BJ (cell line): Measurements from ENCODE around the gene CUEDC2. TPM values are rescaled to one million over a fixed set of nuclear protein-coding genes. Genes with fewer than 3 reads are reported as not detected.

Experiments used
- CTCF ChIA-PET: fragments of 350-600 bp; formaldehyde crosslinking; extraction: SDS; loops from one replicate; lab custom pipeline; 2021; ENCODE audit warnings: antibody characterized with exemption, inconsistent platforms; lab: Yijun Ruan, JAX
- POLR2A ChIA-PET: fragments of 300-600 bp; sonication (Branson Sonifier 250); formaldehyde crosslinking; extraction: SDS; loops from one replicate; lab custom pipeline; 2021; ENCODE audit warnings: antibody characterized with exemption; lab: Charles Lee
- DNase-seq: peaks from one replicate; pipeline ENCODE4 v3.0.0-alpha.2; 2011; ENCODE audit warnings: low read depth
- H3K27me3 ChIP-seq: 2 replicates; pipeline ENCODE4 v1.6.0; 2011; ENCODE audit warnings: low read length; ENCODE audit not compliant: control insufficient read depth, insufficient read depth
- H3K36me3 ChIP-seq: 2 replicates; pipeline ENCODE4 v1.5.1; 2011; ENCODE audit warnings: low read length; ENCODE audit not compliant: control insufficient read depth, insufficient read depth
- H3K4me3 ChIP-seq: 2 replicates; pipeline ENCODE4 v1.5.1; 2011; ENCODE audit warnings: low read depth, mild to moderate bottlenecking, control low read depth, low read length
- polyA plus RNA-seq: library from polyadenylated mRNA; depleted of rRNA; stranded (reverse); fragments of >200 nt; gene quantifications from 2 replicates; pipeline ENCODE4 v1.2.3, GENCODE V29; 2011
- TF ChIP-seq, protein P1 (sequence below): IDR thresholded peaks from 2 replicates; pipeline ENCODE4 v1.5.1; 2011; ENCODE audit warnings: low read depth, mild to moderate bottlenecking, control low read depth, inconsistent platforms, low read length, moderate library complexity; ENCODE audit not compliant: insufficient read depth

Gene CUEDC2
- polyA plus RNA-seq, 1 experiment, result 74.4 TPM

DNA sequence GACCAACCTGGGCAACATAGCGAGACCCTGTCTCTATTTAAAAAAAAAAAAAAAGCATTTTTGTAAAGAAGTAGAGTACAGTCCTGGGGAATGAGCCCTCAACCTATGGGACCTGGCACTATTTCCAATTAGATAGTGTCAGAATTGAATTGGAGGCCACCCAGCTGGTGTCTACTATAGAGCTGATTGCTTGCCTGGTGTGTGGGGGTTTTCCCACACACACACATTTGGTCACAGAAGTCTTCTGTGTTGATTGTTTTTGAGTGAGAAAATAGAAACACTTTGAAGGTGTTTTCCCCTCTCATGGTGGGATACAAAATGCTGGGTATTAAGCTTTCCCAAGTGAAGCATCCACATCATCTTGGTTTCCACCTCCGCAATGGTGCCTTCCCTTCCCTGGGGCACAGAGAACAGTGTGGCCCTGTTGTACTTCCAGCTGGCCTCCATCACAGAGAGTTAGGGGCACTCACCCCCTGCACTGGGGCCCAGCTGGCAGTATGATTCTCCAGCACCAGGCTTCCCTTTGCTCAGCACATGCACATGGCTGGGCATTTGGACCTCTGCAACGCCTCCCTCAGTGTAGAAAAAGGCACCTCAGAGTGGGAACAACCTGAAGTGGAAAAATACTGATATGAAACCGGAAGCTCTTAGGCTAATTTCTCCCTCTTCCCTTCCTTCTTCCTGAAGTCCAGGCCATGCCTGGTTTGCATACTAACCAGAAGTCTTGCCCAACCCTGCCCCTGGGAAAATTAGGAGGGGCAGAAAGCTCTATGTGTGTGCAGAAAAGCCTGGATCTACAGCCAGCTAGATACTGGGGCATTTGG, 47.6 kb downstream of the CUEDC2 start:
- peaks cover 20% of the 10 kb centered on the region for H3K36me3 ChIP-seq
- H3K27me3 ChIP-seq, result no peaks in the 10 kb centered on the region
- no peak for DNase-seq
- no peak overlapping the region for H3K4me3 ChIP-seq
- POLR2A ChIA-PET, result no interaction called here
- TF ChIP-seq, protein P1, sequence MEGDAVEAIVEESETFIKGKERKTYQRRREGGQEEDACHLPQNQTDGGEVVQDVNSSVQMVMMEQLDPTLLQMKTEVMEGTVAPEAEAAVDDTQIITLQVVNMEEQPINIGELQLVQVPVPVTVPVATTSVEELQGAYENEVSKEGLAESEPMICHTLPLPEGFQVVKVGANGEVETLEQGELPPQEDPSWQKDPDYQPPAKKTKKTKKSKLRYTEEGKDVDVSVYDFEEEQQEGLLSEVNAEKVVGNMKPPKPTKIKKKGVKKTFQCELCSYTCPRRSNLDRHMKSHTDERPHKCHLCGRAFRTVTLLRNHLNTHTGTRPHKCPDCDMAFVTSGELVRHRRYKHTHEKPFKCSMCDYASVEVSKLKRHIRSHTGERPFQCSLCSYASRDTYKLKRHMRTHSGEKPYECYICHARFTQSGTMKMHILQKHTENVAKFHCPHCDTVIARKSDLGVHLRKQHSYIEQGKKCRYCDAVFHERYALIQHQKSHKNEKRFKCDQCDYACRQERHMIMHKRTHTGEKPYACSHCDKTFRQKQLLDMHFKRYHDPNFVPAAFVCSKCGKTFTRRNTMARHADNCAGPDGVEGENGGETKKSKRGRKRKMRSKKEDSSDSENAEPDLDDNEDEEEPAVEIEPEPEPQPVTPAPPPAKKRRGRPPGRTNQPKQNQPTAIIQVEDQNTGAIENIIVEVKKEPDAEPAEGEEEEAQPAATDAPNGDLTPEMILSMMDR, result no peak
- CTCF ChIA-PET, result interaction anchor here (0.7 to 12.3 kb wide), 16 partner anchors 9 to 262 kb away, joined by 3 to 91 read pairs (median 4); partner anchors contain the start of gene NFKB2

DNA sequence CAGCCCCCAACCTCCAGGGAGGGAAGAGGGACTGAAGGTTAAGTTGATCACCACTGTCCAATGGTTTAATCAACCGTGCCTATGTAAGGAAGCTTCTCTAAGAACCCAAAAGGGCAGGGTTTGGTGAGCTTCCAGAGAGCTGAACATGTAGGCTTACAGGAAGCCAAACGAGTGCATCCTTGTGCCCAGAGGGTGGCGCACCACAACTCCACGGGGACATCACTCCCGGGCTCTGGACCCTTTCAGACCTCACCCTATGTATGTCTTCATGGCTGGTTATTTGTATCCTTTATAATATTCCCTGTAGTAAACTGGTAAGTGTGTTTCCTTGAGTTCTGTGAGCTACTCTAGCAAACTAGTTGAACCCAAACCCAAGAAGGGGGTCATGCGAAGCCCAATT, 48.3 kb downstream of the CUEDC2 start:
- DNase-seq, result no peak
- POLR2A ChIA-PET, result no interaction called here
- no peak overlapping the region for H3K4me3 ChIP-seq
- H3K36me3 ChIP-seq, result peaks cover 28% of the 10 kb centered on the region
- no peaks in the 10 kb centered on the region for H3K27me3 ChIP-seq
- TF ChIP-seq, protein P1, result peak; percentile 30; the same call in 1 of the 2 replicates
- CTCF ChIA-PET, result interaction anchor here (1.0 to 12.3 kb wide), 13 partner anchors 10 to 218 kb away, joined by 3 to 91 read pairs (median 4); partner anchors contain the start of gene NFKB2

DNA sequence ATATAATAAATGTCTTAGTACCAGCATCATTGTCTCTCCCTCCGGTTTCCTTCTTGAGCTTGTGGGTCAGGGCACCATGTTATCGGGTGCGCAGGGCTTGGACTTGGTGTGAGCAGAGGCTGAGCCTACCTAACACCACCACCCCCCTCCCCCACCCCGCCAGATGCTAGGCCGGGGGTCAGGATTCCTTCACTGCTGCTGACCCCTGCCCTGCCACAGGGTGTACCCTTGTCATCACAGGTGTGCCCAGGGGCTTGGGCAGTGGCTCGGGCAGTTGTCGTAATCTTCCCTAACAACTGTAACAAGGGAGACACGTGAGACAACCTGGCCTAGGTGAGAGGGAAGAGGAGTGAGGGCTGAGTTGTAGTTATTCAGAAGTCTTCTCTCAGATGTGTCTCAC, 49.5 kb downstream of the CUEDC2 start:
- peaks cover 29% of the 10 kb centered on the region for H3K36me3 ChIP-seq
- ChIA-PET CTCF (interaction anchor here (1.1 to 12.3 kb wide), 5 partner anchors 11 to 213 kb away, joined by 3 to 91 read pairs (median 18); partner anchors contain the start of gene NFKB2), POLR2A (no interaction called here)

DNA sequence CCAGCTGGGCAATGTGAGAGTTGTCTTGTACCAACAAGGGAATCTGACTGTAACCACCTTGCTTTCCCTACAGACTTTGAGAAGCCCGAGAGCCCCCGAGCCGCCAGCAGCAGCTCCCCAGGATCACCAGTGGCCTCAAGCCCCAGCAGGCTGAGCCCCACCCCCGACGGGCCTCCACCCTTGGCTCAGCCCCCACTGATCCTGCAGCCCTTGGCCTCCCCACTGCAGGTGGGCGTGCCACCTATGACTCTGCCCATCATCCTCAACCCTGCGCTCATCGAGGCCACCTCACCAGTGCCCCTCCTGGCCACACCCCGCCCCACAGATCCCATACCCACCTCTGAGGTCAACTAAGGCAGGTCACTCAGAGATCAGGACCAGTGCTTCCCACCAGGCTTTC, 50.4 kb downstream of the CUEDC2 start:
- Histone ChIP-seq H3K27me3 (no peaks in the 10 kb centered on the region), H3K4me3 (no peak overlapping the region), H3K36me3 (peaks cover 30% of the 10 kb centered on the region)
- POLR2A ChIA-PET, result no interaction called here
- TF ChIP-seq, protein P1, result no peak
- CTCF ChIA-PET, result interaction anchor here (1.0 to 12.3 kb wide), 9 partner anchors 9 to 212 kb away, joined by 3 to 91 read pairs (median 8); no protein-coding TSS in a partner anchor
- no peak for DNase-seq

More for the DNA sequence above, 49.5 kb downstream of the CUEDC2 start:
- Histone ChIP-seq H3K27me3 (no peaks in the 10 kb centered on the region), H3K4me3 (no peak overlapping the region)
- no peak for DNase-seq
- TF ChIP-seq, protein P1, result no peak

DNA sequence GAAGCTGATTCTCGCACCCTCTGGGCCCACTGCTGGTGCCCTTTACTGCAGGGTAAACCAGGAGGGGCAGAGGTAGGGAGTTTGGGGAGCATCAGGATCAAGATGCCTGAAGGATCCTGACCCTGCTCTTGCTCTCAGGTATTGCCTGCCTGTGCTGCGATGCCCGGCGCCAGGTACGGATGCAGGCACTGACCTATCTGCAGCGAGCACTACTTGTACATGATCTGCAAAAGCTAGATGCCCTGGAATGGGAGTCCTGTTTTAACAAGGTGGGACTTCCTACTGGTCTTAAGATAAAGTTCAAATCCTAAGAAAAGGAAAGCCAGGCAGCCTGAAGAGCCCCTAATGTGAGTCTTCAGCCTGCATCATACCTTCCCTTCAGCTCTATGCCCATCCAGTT, 53.0 kb downstream of the CUEDC2 start:
- CTCF ChIA-PET, result interaction anchor here (1.3 to 12.3 kb wide), 5 partner anchors 14 to 211 kb away, joined by 3 to 91 read pairs (median 8); no protein-coding TSS in a partner anchor
- peaks cover 46% of the 10 kb centered on the region for H3K36me3 ChIP-seq
- POLR2A ChIA-PET, result no interaction called here
- H3K4me3 ChIP-seq, result no peak overlapping the region
- no peak for DNase-seq
- TF ChIP-seq, protein P1, result no peak
- no peaks in the 10 kb centered on the region for H3K27me3 ChIP-seq
